Adrenal gland (tissue), 12 donors: ENCODE results near the gene DUSP3. TPM values are rescaled to one million over a fixed set of nuclear protein-coding genes. Genes with fewer than 3 reads are reported as not detected.

Source experiments
- DNase-seq, 7 donors: peaks; one replicate each; pipeline ENCODE4 v3.0.0-alpha.2; 2019 to 2020
- H3K27ac ChIP-seq, 5 donors: fragments of 200-600 bp; sonication (generic) in 4 of 5; 1 replicate in 3 of 5; 2 replicates in 2 of 5; pipeline versions ENCODE4 v1.5.1 to v1.8.0; 2016 to 2020; ENCODE audit warnings: mild to moderate bottlenecking in 1 of 5
- H3K27me3 ChIP-seq: fragments of 200-600 bp; 2 replicates; pipeline ENCODE4 v1.8.0; 2021
- H3K36me3 ChIP-seq, 2 donors: fragments of 200-600 bp; replicated peaks in 1 of 2; 1 replicate in 1 of 2; 2 replicates in 1 of 2; pipeline versions ENCODE4 v1.5.1 to v1.8.0; 2018 to 2022
- H3K4me1 ChIP-seq, 2 donors: fragments of 200-600 bp; replicated peaks in 1 of 2; 1 replicate in 1 of 2; 2 replicates in 1 of 2; pipeline versions ENCODE4 v1.5.1 to v1.8.0; 2018 to 2021
- H3K4me3 ChIP-seq, 4 donors: fragments of 200-600 bp; sonication (generic) in 3 of 4; one replicate each; pipeline ENCODE4 v1.5.1; 2016 to 2018
- H3K9me3 ChIP-seq, 3 donors: fragments of 200-600 bp; sonication (generic) in 1 of 3; replicated peaks in 1 of 3; 1 replicate in 2 of 3; 2 replicates in 1 of 3; pipeline versions ENCODE4 v1.5.1 to v1.8.0; 2016 to 2021
- CTCF ChIP-seq, 6 experiments: fragments of 450-650 bp in 4 of 6; fragments of 200-600 bp in 2 of 6; sonication (generic) in 1 of 6; IDR thresholded peaks; 1 replicate in 5 of 6; 2 replicates in 1 of 6; pipeline versions ENCODE4 v1.5.1 to v1.8.0; 2016 to 2021; ENCODE audit warnings: antibody characterized with exemption in 6 of 6, mild to moderate bottlenecking in 2 of 6, moderate library complexity in 1 of 6
- POLR2A ChIP-seq, 2 donors: fragments of 450-650 bp; IDR thresholded peaks; one replicate each; pipeline ENCODE4 v1.6.1; 2017; ENCODE audit warnings: antibody characterized with exemption in 2 of 2, mild to moderate bottlenecking in 2 of 2, moderate library complexity in 1 of 2
- WGBS, 4 donors: extraction: QIAGEN DNeasy Blood & Tissue Kit in 2 of 4; methylation state at CpG; one replicate each; pipeline versions ENCODE4 v1.1.5 to v1.1.7; 2013 to 2017; 5-methylcytosine and 5-hydroxymethylcytosine counted together
- intact Hi-C, 2 donors: fragments of 100-400 bp; cut with DNase I; formaldehyde crosslinking; loops; one replicate each; pipeline versions ENCODE4 v1.14.1 to v1.15.0; 2022 to 2023
- polyA plus RNA-seq, 3 donors: library from polyadenylated mRNA; stranded (reverse); fragments of 200-250 nt in 2 of 3; fragments of 350-450 nt in 1 of 3; fragmentation: Illumina TruSeq in 1 of 3; extraction: RNeasy Lipid Tissue Mini Kit (QIAGEN cat#74804) in 1 of 3; gene quantifications; one replicate each; pipeline ENCODE4 v1.2.3, GENCODE V29; 2013 to 2014
- total RNA-seq, 9 donors: library from RNA; depleted of rRNA in 4 of 9; stranded (reverse); fragments of >200 nt in 4 of 9; fragments of 120-200 nt in 1 of 9; fragmentation: NEBNext Ultra II Directional in 1 of 9; extraction: Animal tissue kit (Norgen Biotek cat#: 25700) in 1 of 9; gene quantifications; one replicate each; pipeline versions ENCODE4 v1.1.0 to v1.2.4, GENCODE V29; 2013 to 2023
- donor health status: healthy with polysubstance abuse.
- donor health status: Bipolar disorder and iron deficiency.
- donor health status: DM: yes; HTN: yes; CAD: no.
- donor health status: DM: no; HTN: no; CAD: no.
- donor health status: DM: no; HTN: no; CAD: no.
- donor health status: DM: yes; HTN: yes; CAD: no.

Gene DUSP3
- total and polyA plus RNA-seq, 12 donors = 56.3 to 136 (median 79.5) TPM

GRCh38 chr17:43758497-43759174 is 20.1 kb downstream of the DUSP3 start, which contains the start of gene SOST:
Gene SOST (minus strand): TSS chr17:43758791. CDS start chr17:43758741, 50 bp downstream.
- intact Hi-C loops = loop anchor here in 1 of 2 donors (5.0 kb wide), 1 partner anchor 61 kb away; no protein-coding TSS in a partner anchor

GRCh38 chr17:43758086-43758485 is 20.7 kb downstream of the DUSP3 start:
- no peaks in the 10 kb centered on the region for H3K27me3 ChIP-seq
- peaks cover 7 to 16% of the 10 kb centered on the region in 2 donors for H3K4me1 ChIP-seq
- no peaks in the 10 kb centered on the region for H3K36me3 ChIP-seq
- no peak for DNase-seq
- H3K4me3 ChIP-seq = no peak overlapping the region
- intact Hi-C loops = loop anchor here in 1 of 2 donors (5.0 kb wide), 1 partner anchor 61 kb away; no protein-coding TSS in a partner anchor
- H3K9me3 ChIP-seq = no peaks in the 10 kb centered on the region
- 76 to 86% (median 85%) methylated on average over 5 to 6 of the region's 6 CpGs for WGBS, 4 donors
- H3K27ac ChIP-seq = no peak overlapping the region
- TF ChIP-seq POLR2A (IDR thresholded peaks at IDR 0.05) (no peak), CTCF (IDR thresholded peaks at IDR 0.05) (no peak)

More at GRCh38 chr17:43758497-43759174, 20.1 kb downstream of the DUSP3 start, which contains the start of gene SOST:
- Histone ChIP-seq H3K27me3 (no peaks in the 10 kb centered on the region), H3K4me1 (peaks cover 7 to 16% of the 10 kb centered on the region in 2 donors), H3K9me3 (no peaks in the 10 kb centered on the region), H3K36me3 (no peaks in the 10 kb centered on the region), H3K27ac (no peak within 1 kb of the TSS), H3K4me3 (no peak within 1 kb of the TSS)
- no peak for DNase-seq
- WGBS, 4 donors = 83 to 90% (median 87%) methylated on average over 14 to 24 of the region's 24 CpGs
- TF ChIP-seq CTCF (IDR thresholded peaks at IDR 0.05) = no peak
- TF ChIP-seq POLR2A (IDR thresholded peaks at IDR 0.05) = no peak

DNA sequence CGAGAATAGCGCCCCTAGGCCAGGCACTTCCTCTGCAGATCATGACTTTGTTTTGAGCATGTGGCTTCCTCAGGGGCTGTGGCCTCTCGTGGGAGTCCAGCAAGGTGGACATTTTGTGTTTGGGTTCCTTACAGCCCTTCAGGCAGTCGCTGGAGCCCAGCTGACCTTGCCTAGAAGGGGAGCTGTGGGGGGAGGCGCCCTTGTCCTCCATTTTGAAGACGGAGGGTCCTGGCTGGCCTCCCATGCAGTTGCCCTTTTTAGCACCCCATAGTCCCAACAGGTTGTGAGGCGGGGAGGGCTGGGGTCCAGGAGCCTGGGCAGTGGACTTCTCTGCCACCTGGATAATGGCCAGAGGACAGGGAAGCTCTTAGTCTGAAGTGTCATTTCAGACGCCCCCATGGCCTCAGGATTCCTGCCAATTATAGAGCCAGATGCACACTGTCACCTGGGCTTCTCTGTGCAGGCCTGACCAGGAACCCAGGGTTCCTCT is 21.6 kb downstream of the DUSP3 start:
- no peak for TF ChIP-seq POLR2A (IDR thresholded peaks at IDR 0.05)
- no peak for TF ChIP-seq CTCF (IDR thresholded peaks at IDR 0.05)
- intact Hi-C loops = loop anchor here in 1 of 2 donors (5.0 kb wide), 1 partner anchor 60 kb away; no protein-coding TSS in a partner anchor
- 57 to 88% (median 83%) methylated on average over 2 to 8 of the region's 8 CpGs for WGBS, 4 donors
- H3K27me3 ChIP-seq = no peaks in the 10 kb centered on the region
- no peak for DNase-seq
- no peaks in the 10 kb centered on the region for H3K36me3 ChIP-seq
- H3K9me3 ChIP-seq = no peaks in the 10 kb centered on the region
- H3K4me3 ChIP-seq = no peak overlapping the region
- H3K27ac ChIP-seq = no peak overlapping the region
- H3K4me1 ChIP-seq = peaks cover 7 to 16% of the 10 kb centered on the region in 2 donors

DNA sequence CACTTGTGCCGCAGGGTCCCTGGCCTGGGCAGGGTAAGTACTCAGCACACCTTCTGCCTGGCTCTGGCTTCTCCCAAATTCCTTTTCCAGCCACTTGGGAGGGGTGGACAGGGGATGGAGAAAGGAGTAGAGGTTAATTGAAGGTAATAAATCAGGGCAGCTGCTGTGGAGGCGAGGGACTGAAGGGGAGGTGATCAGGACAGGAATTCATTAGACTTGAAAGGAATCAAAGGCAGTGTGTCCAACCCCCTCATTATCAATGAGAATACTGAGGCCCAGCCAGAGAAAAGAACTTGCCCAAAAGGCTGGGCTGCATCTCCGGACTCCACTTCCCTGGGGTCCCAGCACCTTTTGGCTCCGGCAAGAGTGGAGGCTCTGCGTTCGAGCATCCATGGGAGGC is 22.6 kb downstream of the DUSP3 start:
- H3K27me3 ChIP-seq = no peaks in the 10 kb centered on the region

More for the DNA sequence above, 22.6 kb downstream of the DUSP3 start:
- TF ChIP-seq POLR2A (IDR thresholded peaks at IDR 0.05) (no peak), CTCF (IDR thresholded peaks at IDR 0.05) (no peak)
- Histone ChIP-seq H3K36me3 (no peaks in the 10 kb centered on the region), H3K27ac (no peak overlapping the region), H3K9me3 (no peaks in the 10 kb centered on the region), H3K4me3 (no peak overlapping the region), H3K4me1 (peaks cover 7 to 16% of the 10 kb centered on the region in 2 donors)
- 76 to 92% (median 91%) methylated on average over 4 to 6 of the region's 6 CpGs for WGBS, 4 donors
- DNase-seq = no peak
- intact Hi-C loops = loop anchor here in 1 of 2 donors (5.0 kb wide), 1 partner anchor 59 kb away; no protein-coding TSS in a partner anchor
